ENCODE measurements around the gene SHROOM3. TPM values are rescaled to one million over a fixed set of nuclear protein-coding genes. Genes with fewer than 3 reads are reported as not detected.
A peak's percentile ranks its signal among the peaks of the same experiment; 100 is the strongest.

The SHROOM3 gene
- total RNA-seq, 6 experiments from 2014 or later = 39.1 to 98.7 (median 40.9) TPM

DNA sequence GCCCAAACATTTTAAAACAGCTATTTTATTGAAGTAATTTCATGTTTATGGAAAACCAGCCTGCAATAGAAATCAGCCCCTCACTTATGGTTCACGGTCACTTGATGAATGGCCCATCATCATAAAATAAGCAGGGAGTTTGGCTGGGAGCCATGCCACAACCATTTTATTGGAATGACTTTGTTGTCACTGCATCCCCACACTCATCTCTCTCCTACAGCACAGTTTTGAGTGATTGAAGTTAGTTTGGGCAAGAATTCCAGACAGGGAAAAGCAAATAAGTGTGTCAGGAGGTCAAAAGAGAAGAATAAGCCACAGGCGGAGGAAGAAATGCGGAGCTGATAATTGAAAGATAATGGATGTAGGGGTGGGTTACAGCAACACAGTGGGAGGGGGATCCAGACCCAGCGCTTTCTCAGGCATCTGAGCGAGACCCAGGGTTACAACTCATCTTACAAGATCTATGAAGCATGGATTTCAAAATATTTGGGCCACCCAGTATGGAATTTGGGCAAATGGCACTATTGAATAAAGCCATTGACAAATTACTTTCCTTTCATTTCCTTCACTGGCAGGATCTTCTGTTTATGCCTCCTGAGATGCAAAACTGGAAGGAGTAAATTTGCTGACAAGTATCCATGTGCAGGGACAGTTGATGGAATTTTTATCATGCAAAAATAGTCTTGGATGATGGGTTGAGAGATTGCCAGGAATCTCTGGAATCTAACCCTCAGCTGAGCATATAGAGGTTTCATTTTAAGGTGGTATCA lies 100.8 kb downstream of the SHROOM3 start:
- peak overlapping the region; percentile 10; the same call in 1 of the 2 replicates for H3K4me3 Mint-ChIP-seq
- no peaks in the 10 kb centered on the region for H3K9me3 Mint-ChIP-seq
- peak; percentile 22 for DNase-seq
- H3K27me3 Mint-ChIP-seq (ENCODE audit: insufficient read depth) = no peaks in the 10 kb centered on the region; the same call in 1 of the 2 replicates
- TF ChIP-seq, protein P1, sequence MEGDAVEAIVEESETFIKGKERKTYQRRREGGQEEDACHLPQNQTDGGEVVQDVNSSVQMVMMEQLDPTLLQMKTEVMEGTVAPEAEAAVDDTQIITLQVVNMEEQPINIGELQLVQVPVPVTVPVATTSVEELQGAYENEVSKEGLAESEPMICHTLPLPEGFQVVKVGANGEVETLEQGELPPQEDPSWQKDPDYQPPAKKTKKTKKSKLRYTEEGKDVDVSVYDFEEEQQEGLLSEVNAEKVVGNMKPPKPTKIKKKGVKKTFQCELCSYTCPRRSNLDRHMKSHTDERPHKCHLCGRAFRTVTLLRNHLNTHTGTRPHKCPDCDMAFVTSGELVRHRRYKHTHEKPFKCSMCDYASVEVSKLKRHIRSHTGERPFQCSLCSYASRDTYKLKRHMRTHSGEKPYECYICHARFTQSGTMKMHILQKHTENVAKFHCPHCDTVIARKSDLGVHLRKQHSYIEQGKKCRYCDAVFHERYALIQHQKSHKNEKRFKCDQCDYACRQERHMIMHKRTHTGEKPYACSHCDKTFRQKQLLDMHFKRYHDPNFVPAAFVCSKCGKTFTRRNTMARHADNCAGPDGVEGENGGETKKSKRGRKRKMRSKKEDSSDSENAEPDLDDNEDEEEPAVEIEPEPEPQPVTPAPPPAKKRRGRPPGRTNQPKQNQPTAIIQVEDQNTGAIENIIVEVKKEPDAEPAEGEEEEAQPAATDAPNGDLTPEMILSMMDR (IDR thresholded peaks at IDR 0.05) = no peak
- 0 out of 2 replicates have a peak, but pooled peaks cover 4% of the 10 kb centered on the region for H3K36me3 Mint-ChIP-seq (ENCODE audit: low read depth)
- no peak overlapping the region for H3K27ac Mint-ChIP-seq
- peaks cover 47% of the 10 kb centered on the region for H3K4me1 Mint-ChIP-seq (ENCODE audit: low read depth)

DNA sequence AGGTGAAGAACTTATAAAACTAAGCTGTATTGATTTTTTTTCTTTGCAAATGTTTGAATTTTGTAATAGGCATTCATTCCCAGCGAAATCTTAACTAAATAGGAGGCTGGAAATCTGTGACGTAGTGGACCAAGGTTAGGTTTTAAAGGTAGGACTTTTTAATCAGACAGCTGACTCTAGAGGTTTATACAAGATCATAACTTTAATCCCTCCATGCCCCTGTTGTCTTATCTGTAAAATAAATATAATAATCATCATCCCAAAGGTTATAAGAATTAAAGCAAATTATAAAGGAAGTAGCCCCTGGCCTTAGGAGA lies 101.3 kb downstream of the SHROOM3 start:
- H3K4me3 Mint-ChIP-seq = no peak overlapping the region
- DNase-seq = no peak
- 0 out of 2 replicates have a peak, but pooled peaks cover 4% of the 10 kb centered on the region for H3K36me3 Mint-ChIP-seq (ENCODE audit: low read depth)
- no peaks in the 10 kb centered on the region for H3K9me3 Mint-ChIP-seq
- TF ChIP-seq, protein P1 (IDR thresholded peaks at IDR 0.05) = no peak
- H3K27me3 Mint-ChIP-seq (ENCODE audit: insufficient read depth) = no peaks in the 10 kb centered on the region; the same call in 1 of the 2 replicates
- peaks cover 47% of the 10 kb centered on the region for H3K4me1 Mint-ChIP-seq (ENCODE audit: low read depth)
- H3K27ac Mint-ChIP-seq = no peak overlapping the region

DNA sequence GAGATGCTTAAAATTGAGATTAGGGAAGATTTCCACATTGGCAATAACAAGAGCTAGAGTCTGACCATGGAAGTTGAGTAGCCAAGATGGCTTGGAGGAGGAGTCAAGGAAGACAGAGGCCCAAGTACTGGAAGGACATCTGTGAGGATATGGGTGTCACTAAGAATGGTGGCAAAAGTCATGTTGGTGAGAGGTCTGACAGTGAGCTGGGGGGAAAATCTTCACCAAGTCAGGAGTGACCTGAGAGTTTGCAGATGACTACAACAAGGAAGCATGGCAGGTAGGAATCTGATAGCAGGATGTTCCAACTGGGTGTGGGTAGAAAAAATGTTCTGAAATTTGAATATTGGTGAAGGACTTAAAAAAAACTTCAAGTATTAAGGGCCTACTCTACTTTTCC lies 103.3 kb downstream of the SHROOM3 start:
- TF ChIP-seq, protein P1 (IDR thresholded peaks at IDR 0.05) = no peak
- peaks cover 9% of the 10 kb centered on the region for H3K36me3 Mint-ChIP-seq (ENCODE audit: low read depth)
- H3K4me3 Mint-ChIP-seq = no peak overlapping the region
- H3K27me3 Mint-ChIP-seq (ENCODE audit: insufficient read depth) = no peaks in the 10 kb centered on the region; the same call in 1 of the 2 replicates
- no peak for DNase-seq
- H3K4me1 Mint-ChIP-seq (ENCODE audit: low read depth) = peaks cover 48% of the 10 kb centered on the region
- peaks cover 4% of the 10 kb centered on the region; the same call in 1 of the 2 replicates for H3K9me3 Mint-ChIP-seq
- no peak overlapping the region for H3K27ac Mint-ChIP-seq

DNA sequence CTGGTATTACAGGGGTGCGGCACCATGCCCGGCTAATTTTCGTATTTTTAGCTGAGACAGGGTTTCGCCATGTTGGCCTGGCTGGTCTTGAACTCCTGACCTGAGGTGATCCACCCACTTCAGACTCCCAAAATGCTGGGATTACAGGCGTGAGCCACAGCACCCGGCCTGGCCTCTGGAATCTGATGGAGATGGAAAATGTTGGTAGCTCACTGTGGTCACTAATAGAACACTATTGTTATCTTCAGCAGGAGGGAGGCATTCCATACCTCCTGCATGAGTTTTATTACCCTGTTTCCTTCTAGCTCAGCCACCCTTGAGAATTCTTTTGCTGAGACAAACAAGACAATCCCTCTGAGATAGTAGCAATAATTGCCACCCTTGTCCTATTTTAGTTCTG lies 105.0 kb downstream of the SHROOM3 start:
- no peaks in the 10 kb centered on the region; the same call in 1 of the 2 replicates for H3K27me3 Mint-ChIP-seq (ENCODE audit: insufficient read depth)
- H3K4me3 Mint-ChIP-seq = no peak overlapping the region
- H3K4me1 Mint-ChIP-seq (ENCODE audit: low read depth) = peaks cover 61% of the 10 kb centered on the region
- peak overlapping the region; percentile 60 for H3K27ac Mint-ChIP-seq
- peak; percentile 52 for DNase-seq
- TF ChIP-seq, protein P1 (IDR thresholded peaks at IDR 0.05) = no peak
- peaks cover 9% of the 10 kb centered on the region for H3K36me3 Mint-ChIP-seq (ENCODE audit: low read depth)
- H3K9me3 Mint-ChIP-seq = peaks cover 4% of the 10 kb centered on the region; the same call in 1 of the 2 replicates

DNA sequence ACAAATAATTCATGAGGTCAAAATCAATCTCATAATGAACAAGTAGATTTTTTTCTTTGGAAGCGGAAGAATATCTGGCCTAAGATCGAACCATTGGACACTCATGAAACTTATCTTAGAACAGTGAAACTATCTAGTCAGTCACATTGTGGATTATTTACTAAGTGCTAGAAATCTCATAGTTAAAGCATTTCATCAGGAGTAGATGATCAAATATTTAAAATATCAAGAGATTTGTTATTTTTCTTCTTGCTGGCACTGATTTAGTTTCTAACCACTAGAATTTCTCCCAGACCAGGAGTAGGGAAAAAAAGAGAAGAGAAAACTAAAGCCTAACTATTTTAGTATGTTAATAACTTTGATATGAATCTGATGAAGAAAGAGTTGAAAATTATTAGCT lies 105.5 kb downstream of the SHROOM3 start:
- Mint-ChIP-seq H3K36me3 (ENCODE audit: low read depth) (peaks cover 9% of the 10 kb centered on the region), H3K4me1 (ENCODE audit: low read depth) (peaks cover 62% of the 10 kb centered on the region), H3K9me3 (peaks cover 4% of the 10 kb centered on the region; the same call in 1 of the 2 replicates), H3K27me3 (ENCODE audit: insufficient read depth) (no peaks in the 10 kb centered on the region; the same call in 1 of the 2 replicates), H3K27ac (peak overlapping the region; percentile 60; the same call in 1 of the 2 replicates), H3K4me3 (no peak overlapping the region)
- TF ChIP-seq, protein P1 (IDR thresholded peaks at IDR 0.05) = no peak
- DNase-seq = no peak
